AML-193 (cell line): ENCODE data around the gene ARHGAP24.
"Not testable (repeated sequence)": the region's sequence is repeated elsewhere in the genome, so short reads cannot be mapped to it uniquely, and the experiment has no call there.

ENCODE experiments used
- DNase-seq, 2 experiments: peaks; one replicate each; lab custom pipeline; 2025; lab: John Stamatoyannopoulos, UW

ARHGAP24 gene

DNA sequence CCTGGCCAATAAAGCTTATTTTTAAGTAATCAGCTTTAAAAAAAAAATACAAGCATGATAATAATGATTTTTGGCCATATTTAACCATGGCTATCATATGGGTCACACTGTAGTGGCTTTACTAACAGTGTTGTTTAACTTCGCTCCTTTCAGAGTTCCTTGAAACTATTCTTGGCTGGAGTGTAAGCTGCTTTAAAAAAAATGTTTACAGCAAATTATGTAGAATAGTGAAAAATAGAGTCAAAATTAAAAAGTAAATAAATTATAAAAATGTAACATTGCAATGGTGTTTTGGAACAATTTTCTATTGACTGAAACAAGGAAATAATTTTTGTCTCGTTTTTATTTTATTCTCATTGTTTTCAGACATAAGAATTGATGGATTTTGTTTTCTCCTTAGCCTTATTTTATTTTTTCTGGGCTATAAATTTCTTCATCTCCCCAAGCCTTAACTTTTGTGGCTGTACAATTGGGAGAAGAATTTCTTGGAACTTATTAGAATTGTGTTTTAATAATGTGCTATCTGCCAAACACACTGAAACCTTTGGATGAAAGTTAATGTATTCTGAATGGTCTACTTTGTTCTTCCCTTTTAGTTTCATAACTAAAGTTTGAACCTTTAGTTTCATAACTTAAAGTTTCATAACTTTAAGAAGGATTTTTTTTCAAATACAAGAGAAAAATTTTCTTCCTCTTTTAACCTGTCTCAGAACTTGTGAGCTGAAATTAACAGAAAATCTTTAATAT is 182.0 kb downstream of the ARHGAP24 start:
- DNase-seq, result peak; percentile 73 to 79

DNA sequence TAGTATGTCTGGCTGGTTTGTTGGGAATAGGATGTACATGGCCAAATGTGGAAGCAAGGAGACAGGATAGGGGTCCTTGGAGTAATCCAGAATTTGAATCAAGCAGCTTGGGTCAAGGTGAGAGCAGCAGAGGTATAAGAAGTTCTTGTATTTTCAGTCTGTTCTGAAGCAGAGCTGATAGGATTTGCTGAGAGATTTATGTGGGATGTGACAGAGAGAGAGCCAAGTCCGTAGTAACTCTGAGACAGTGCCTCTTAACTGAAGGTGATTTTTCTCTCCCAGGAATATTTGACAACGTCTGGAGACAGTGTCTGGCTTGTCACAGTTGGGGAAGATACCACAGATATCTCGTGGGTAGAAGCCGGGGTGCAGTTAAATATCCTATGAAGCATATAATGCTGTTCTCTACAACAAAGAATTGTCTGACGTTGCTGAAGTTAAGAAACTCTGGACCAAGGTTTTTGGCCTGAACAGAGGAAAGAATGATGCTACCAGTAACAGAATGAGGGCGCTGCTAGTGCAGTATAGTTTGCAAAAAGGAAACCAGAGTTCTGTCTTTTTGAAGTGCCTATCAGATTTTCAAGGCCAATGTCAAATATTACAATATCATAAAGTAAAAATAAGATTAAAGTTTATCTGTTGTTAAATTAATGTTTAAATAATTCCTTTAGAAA is 184.0 kb downstream of the ARHGAP24 start:
- DNase-seq, result no peak

DNA sequence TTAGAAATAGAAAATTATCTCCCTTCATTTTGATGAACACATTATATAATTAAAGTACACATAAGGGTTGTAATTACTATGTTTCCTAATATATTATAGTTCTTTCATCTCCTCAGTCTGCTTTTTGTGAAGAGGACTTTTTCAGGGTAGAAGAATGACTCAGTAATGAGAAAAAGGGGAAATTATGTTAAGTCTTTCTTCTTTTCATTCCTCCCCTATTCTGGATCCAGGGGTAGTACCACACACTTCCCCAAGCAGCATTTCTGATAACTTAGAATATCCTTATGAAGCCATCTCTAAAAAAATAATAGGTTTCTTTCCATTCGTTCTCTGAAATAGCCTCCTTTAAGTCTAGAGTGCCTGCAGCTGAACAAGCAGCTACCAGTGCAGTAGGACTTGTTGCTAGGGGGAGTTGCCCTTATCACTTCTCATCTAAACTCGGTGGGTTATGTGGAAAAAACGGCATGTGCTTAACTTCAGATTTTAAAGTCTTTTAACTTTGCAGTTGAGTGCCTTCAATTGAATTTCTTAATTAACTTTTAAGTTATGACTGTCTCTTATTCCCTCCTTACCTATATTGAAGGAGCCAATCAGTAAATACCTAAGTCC is 184.8 kb downstream of the ARHGAP24 start:
- DNase-seq, result peak; percentile 18 to 45

DNA sequence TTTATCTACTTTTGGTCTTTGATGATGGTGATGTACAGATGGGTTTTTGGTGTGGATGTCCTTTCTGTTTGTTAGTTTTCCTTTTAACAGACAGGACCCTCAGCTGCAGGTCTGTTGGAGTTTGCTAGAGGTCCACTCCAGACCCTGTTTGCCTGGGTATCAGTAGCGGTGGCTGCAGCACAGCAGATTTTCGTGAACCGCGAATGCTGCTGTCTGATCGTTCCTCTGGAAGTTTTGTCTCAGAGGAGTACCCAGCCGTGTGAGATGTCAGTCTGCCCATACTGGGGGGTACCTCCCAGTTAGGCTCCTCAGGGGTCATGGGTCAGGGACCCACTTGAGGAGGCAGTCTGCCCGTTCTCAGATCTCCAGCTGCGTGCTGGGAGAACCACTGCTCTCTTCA is 191.7 kb downstream of the ARHGAP24 start:
- not testable (repeated sequence) for DNase-seq

DNA sequence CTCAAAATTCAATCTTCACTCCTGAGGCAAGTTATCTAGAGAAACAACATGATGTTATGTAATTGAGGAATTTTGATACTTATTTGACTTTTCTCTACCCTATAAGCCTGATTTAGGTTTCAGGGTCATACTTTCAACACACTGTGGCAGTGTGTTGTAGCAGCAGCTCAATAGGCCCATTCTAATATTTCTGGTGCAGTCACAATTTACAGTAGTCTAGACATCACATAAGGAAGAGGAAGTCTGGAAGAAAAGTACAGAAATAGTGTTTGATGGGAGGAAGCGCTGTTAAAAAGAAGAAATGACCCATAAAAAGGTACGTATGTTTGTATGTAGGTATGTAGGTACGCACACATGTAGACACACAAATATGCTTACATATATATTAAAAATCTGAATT is 194.3 kb downstream of the ARHGAP24 start:
- peak; percentile 31 to 57 for DNase-seq

DNA sequence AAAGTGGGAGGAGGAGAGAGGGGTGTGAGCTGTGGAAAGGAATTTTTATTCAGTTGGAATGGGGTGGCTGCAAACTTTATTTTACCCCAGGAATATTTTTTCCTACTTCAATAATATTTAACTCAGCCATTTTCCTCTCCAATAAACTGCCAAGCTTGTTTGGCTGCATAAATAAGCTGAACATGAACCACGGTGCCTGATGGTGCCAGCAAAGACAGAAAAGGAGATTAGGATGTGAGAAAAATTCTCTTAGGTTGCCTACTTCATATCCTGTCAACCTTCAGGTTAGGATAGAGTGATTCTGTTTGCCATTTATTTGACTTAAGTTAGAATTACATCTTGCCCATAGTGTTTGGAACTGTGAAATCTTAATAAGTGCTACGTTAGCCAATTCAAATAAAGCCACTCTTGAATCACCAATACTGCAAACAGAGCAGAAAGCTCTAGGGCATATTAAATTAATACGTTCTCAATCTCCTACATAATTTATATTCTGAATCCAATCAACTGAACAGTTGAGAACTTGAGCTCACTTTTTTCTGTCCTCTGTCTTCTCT is 195.1 kb downstream of the ARHGAP24 start:
- no peak for DNase-seq

DNA sequence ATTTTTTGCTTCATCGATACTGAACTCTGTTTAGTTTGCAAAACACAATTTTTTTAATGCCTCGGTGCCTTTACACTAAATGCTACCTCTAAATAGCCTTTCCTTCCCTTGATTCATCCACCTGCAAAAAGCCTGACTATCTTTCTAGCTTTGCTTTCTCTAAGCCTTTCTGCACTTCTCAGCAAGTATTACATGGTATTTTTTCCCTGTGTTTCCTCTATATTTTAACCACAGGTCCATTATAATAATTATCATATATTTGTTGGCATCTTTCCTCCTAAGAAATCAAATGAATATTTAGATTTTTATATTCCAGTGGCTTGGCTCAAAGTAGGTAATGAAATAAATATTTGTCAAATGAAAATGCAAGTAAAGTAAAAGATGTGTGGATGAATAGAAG is 196.2 kb downstream of the ARHGAP24 start:
- no peak for DNase-seq

DNA sequence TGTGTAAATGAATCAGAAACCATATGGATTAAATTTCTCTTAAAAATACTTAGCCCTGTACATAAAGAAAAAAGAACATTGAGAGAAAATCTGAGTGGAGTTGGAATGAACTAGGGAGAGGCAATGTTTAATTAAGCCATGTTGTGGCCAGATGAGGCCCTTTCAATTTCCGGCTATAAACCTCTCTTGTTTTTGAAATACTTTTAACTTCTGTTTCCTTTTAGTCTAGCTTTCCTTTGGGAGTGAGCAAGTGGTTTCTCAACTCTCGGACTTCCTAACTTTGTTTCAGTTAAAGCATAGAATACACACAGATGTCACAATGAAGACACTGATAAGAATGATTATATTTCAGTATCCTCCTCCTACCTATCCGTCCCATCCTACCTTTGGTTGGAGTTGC is 197.2 kb downstream of the ARHGAP24 start:
- no peak for DNase-seq

DNA sequence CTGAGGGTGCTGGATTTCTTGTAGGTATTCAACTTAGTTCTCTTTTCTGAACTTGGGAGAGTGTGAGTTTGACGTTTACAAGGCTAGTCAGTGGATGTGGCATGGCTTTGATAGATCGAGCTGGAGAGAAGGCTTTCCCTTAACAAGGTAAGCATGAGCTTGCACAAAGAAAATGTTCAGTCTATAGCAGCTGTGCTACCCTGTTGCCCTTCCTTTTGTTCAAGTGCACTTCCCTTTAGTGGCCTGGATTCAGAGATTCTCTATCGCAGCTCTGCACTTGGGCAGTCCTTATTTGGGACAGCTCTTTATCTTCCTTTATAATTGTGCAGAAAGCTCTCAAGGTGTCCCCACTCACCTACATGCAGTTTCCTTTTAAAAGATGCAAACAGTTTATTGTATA is 198.0 kb downstream of the ARHGAP24 start:
- DNase-seq, result no peak

DNA sequence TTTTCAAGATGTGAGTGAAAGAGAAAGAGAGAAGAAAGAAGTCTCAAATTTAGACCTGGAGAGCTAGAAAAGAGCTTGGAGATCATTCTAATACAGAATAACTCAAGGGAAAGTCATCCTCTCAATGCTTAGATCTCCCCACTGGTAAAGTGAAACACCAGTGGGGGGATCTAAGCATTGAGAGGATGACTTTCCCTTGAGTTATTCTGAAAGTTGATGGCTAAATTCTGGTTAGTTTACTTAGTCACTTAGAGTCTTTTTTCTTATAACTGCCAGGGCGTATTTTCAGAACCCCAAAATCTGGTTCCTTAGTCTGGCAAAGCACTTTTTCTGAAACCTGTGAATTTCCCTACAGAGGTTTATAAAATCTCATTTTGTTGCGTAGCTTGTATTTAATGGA is 198.6 kb downstream of the ARHGAP24 start:
- no peak for DNase-seq

DNA sequence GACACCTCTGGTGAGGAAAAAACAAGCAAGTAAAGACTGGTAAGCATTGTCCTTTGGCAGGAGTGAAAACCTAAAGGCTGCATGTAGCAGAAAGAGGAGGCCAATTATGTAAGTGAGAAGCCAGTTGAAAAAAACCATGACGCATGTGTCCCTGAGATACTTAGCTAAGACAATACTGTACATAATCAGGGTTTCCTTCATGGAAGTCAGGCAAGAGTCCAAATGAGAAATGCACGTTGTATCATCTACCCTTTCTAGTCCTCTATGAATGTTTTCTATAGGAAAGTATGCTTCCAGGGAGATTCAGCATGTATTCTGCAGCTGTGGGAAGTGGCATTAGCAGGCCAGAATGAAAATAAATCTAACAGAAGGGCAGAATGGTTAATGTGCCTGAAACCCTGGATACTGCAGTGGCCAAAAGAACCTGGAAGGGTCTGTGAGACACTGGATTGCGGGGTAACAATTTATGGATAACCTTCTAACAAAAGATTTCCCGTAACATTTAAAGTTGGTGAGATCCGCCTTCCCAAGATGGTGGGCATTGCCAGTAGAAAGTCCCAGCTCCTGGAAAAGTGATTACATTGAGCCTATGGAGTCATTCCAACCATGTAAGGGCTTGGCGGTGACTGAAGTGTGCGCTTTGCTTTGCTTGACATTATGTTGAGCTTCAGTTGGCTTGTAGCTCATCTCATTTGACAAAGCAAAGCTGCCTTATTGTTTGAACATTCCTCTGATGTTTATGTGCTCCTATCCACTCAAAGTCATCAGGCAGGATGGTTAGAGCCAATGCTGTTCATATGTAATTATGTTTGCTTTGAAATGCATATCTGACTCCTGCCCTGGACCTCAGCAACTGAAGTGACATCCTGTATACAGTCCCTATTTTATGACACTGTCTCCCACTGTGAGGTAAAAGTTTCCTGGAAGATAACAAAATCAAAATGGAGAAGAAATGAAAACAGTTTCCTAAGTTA is 200.4 kb downstream of the ARHGAP24 start:
- no peak for DNase-seq

DNA sequence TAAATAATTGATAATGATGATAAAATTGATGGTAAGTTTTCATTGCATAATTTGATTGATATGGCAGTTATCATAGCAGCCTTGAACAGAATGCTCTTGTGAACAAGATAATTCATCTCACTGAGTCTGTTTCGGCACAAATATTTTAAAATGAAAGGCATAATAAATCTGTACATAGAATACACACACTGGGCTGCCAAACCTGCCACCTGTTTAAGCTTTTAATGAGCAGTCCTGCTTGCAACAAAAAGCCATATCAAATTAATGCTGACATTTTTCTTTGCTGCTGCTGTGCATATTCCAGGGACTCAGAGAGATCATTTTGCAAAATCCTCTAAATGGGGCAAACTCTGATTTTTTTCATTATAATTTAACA is 201.1 kb downstream of the ARHGAP24 start:
- no peak for DNase-seq

DNA sequence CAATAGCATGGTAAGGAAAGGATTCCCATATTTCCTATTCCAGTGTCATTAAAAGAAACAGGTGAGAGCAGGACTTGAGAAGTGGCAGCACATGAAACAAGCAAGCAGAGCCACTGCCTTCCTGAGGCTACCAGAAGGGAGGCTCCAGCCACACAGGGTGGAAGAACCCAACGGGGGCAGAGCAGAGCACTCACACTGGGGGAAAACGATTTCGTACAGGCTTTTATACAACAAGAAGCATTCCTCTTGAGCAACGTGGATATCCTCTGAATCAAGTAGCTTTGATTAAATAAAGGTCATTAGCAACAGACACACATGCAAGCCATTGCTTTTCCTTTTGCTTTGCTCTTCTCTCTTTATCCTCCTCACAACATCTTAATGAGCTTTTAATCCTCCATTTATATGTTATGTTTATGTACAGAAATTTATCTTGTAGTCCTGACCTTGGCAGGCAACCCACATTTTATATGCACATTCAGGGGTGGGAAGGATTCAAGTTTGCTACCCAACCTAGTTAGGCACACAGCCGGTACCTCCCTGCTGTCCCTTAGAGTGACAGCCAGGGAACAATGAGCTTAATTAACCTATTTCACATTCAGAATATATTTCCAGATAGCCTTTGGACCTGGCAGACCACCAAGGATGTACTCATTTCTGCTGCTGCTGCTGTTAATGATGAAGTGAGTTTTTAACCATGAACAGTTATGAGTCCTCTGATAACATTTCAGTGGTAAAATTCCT is 202.1 kb downstream of the ARHGAP24 start:
- no peak for DNase-seq

DNA sequence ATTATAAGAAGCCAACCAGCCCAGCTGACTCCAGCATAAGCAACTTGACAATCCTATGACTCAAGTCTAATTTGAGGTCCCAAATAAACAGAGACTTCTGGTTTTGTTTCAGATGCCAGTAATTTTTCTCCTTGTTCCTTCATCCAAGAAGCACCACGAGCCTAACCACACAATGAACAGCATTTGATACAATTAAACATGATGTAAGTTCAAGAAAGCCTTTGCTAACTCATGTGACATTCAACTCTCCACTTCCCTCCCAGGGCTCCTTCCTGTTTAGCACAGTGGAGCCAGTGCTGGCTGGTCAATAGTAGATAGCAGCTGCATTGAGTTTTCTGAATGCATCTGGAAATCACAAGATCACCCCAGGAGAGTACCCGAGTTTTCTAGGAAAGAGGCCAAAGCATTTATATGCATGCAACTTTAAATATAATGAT is 206.3 kb downstream of the ARHGAP24 start:
- peak; percentile 90 for DNase-seq

DNA sequence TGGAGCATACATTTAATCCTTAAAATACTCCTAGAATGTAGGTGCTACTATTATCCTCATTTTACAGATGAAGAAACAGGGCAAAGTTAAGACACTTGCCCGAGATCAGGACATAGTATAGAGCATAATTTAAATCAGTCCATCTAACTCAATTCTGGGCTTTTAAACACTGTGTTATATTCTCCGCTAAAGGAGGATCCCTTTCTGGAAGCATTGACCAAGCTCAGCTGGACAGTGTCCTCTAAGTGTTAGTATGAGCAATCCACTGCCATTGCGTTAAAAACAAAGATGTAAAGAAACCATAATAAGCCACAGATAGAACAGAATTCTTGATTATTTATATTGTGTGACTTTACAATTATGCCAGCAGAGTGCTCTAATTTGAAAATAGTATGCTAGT is 207.0 kb downstream of the ARHGAP24 start:
- no peak for DNase-seq

DNA sequence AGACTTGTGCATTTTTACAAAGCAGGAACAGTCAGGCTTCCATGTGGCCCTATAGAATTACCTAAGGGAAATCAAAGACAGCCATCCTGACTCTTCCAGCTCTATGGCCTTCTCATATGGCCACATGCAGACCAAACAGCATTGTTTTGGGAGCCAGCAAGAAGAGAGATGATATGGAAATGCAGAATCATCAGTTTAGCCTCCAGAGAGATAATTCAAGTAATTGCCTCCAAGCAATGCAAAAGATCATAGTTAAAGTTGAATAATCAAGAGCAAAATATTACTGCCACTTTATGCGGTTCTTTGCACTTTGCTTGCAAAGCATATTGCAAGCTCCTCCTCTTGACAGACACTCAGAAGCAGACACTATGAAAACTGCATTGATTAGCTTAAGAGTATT is 207.4 kb downstream of the ARHGAP24 start:
- no peak for DNase-seq

DNA sequence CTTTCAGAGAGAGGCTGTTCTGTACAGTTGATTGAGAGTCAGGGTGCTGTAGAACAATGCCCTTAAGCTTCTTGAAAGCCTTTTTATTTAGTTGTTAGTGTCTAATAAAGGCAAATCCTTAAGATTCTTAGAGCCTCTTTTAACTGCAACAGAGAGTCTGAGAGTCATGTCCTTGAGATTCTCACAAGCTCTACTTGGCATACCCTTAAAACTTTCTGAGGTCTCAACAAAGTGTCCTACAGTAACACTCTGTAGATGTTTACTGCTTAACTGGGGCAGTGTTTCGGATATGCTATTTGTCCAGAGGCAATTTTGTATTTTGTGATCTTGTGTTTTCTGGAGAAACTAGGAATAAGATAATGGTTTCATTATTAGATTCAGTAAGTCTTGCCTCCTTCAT is 209.7 kb downstream of the ARHGAP24 start:
- DNase-seq, result no peak

DNA sequence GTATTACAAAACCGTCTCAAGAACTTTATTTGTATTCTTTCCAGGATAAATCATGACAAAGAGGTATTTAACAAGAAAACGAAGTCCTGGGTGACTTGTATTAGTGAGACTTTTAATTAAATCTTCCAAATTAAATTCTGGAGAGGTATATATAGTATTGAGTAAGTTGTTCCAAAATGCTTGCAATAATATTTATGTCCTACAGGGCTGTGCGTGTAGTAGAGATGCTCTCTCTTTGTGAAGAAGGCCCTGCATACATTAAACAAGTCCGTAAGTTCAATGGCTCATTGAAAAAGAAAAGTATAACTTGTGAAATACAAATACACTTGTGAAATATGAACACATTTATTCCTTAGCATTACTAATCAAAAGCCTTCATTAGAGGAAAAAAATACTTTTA is 211.4 kb downstream of the ARHGAP24 start:
- DNase-seq, result peak in 1 of 2 experiments; percentile 4

DNA sequence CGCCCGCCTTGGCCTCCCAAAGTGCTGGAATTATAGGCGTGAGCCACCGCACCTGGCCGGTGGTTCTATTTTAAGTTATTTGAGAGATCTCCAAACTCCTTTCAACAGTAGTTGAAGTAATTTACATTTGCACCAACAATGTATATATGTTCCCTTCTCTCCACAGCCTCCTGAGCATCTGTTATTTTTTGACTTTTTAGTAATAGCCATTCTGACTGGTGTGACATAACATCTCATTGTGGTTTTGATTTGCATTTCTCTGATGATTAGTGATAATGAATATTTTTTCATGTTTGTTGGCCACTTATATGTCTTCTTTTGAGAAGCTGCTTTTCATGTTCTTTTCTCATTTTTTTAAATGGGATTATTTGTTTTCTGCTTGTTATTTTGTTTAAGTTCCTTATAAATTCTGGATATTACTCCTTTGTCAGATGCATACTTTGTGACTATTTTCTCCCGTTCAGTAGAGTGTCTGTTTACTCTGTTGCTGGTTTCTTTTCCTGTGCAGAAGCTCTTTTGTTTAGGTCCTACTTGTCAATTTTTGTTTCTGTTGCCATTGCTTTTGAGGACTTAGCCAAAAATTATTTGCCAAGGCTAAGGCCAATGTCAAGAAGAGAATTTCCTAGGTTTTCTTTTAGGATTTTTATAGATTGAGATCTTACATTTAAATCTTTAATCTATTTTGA is 213.2 kb downstream of the ARHGAP24 start:
- no peak for DNase-seq

DNA sequence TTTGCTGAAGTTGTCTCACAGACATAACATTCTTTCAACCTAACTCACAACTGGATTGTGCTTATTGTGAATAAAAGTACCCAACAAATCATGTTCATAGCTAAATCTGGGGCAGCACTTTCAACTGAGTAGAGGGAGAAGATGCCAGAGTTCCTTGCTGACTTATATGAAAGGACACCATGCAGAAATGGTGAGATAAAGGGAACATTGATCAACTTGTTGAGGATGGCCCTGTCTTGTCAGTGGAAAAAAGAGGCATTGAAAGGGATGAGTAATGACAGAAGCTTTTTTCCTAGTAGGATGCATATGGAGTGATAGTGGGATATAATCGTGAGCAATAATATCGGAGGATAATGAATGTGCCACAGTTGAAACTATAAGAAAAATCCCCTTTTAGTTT is 221.7 kb downstream of the ARHGAP24 start:
- no peak for DNase-seq
